Endodermal cell (in vitro differentiated cells): ENCODE data around the gene TMEM185B. TPM values are rescaled to one million over a fixed set of nuclear protein-coding genes. Genes with fewer than 3 reads are reported as not detected.
A peak's percentile ranks its signal among the peaks of the same experiment; 100 is the strongest.

Experiments used
- DNase-seq: peaks from one replicate; pipeline ENCODE4 v3.0.0-alpha.2; 2017
- H3K27ac ChIP-seq: 2 replicates; pipeline ENCODE4 v1.5.1; 2013; ENCODE audit warnings: mild to moderate bottlenecking, low read depth, low read length, moderate library complexity
- H3K27me3 ChIP-seq: 2 replicates; pipeline ENCODE4 v1.6.1; 2013; ENCODE audit warnings: mild to moderate bottlenecking, low read length, moderate library complexity; ENCODE audit not compliant: insufficient read depth, control insufficient read depth, poor library complexity, severe bottlenecking
- H3K36me3 ChIP-seq: 2 replicates; pipeline ENCODE4 v1.7.0; 2013; ENCODE audit warnings: mild to moderate bottlenecking, low read length, moderate library complexity; ENCODE audit not compliant: control insufficient read depth, insufficient read depth
- H3K4me1 ChIP-seq: one replicate; pipeline ENCODE4 v1.7.0; 2013; ENCODE audit warnings: low read length; ENCODE audit not compliant: control insufficient read depth, insufficient read depth
- H3K4me3 ChIP-seq: 2 replicates; pipeline ENCODE4 v1.5.1; 2013; ENCODE audit warnings: mild to moderate bottlenecking, low read length, moderate library complexity
- H3K9ac ChIP-seq: 2 replicates; pipeline ENCODE4 v1.6.1; 2013; ENCODE audit warnings: mild to moderate bottlenecking, low read length, moderate library complexity; ENCODE audit not compliant: poor library complexity, severe bottlenecking; ENCODE audit errors: extremely low read depth
- H3K9me3 ChIP-seq: 2 replicates; pipeline ENCODE4 v1.6.1; 2013; ENCODE audit warnings: mild to moderate bottlenecking, low read length, moderate library complexity; ENCODE audit not compliant: control insufficient read depth
- H3K27ac Mint-ChIP-seq: 2 replicates; pipeline ENCODE4 v1.8.0; 2020; ENCODE audit warnings: mixed read lengths
- H3K27me3 Mint-ChIP-seq: 2 replicates; pipeline ENCODE4 v1.8.0; 2021; ENCODE audit warnings: mild to moderate bottlenecking, mixed read lengths; ENCODE audit not compliant: insufficient read depth
- H3K36me3 Mint-ChIP-seq: 2 replicates; pipeline ENCODE4 v1.8.0; 2020; ENCODE audit warnings: low read depth, mixed read lengths
- H3K4me1 Mint-ChIP-seq: 2 replicates; pipeline ENCODE4 v1.8.0; 2020; ENCODE audit warnings: mixed read lengths
- H3K4me3 Mint-ChIP-seq: 2 replicates; pipeline ENCODE4 v1.8.0; 2020; ENCODE audit warnings: mild to moderate bottlenecking, moderate library complexity, mixed read lengths
- H3K9me3 Mint-ChIP-seq: 2 replicates; pipeline ENCODE4 v1.8.0; 2020; ENCODE audit warnings: mild to moderate bottlenecking, mixed read lengths
- CTCF ChIP-seq: fragments of 200-600 bp; sonication (generic); conservative IDR thresholded peaks from 2 replicates; pipeline ENCODE4 v1.5.0; 2021; ENCODE audit warnings: antibody characterized with exemption, mild to moderate bottlenecking
- WGBS, 2 experiments: methylation state at CpG; one replicate each; pipeline versions ENCODE4 v1.1.5 to v1.1.7; 2013; ENCODE audit warnings: missing lambda C conversion rate in 2 of 2, mixed read lengths in 1 of 2; ENCODE audit not compliant: insufficient coverage in 1 of 2, insufficient read length in 1 of 2; 5-methylcytosine and 5-hydroxymethylcytosine counted together
- total RNA-seq, 2 donors: library from RNA; stranded (reverse); fragmentation: NEBNext Ultra II Directional in 1 of 2; extraction: Animal tissue kit (Norgen Biotek cat#: 25700) in 1 of 2; gene quantifications; 2 replicates in 1 of 2; 3 replicates in 1 of 2; pipeline ENCODE4 v1.2.1, GENCODE V29; 2021

The TMEM185B gene
- total RNA-seq, 2 donors from 2014 or later = 19.5 to 22.9 TPM

- no peak for DNase-seq
- H3K4me1 ChIP-seq = no peaks in the 10 kb centered on the region
- TF ChIP-seq CTCF = no peak
- no peak overlapping the region for H3K4me3 Mint-ChIP-seq
- H3K27ac ChIP-seq = no peak overlapping the region
- no peaks in the 10 kb centered on the region for H3K36me3 Mint-ChIP-seq
- no peak overlapping the region for H3K4me3 ChIP-seq
- H3K27me3 ChIP-seq = no peaks in the 10 kb centered on the region
- H3K9me3 Mint-ChIP-seq = peaks cover 12% of the 10 kb centered on the region
- no peaks in the 10 kb centered on the region for H3K27me3 Mint-ChIP-seq
- no peak overlapping the region for H3K9ac ChIP-seq
- H3K4me1 Mint-ChIP-seq = no peaks in the 10 kb centered on the region
- H3K9me3 ChIP-seq = peaks cover 7% of the 10 kb centered on the region
- H3K27ac Mint-ChIP-seq = no peak overlapping the region
- no CpG with 5 or more reads among the region's 1 CpG for WGBS, 2 experiments
- H3K36me3 ChIP-seq = no peaks in the 10 kb centered on the region
Observed at GRCh38 chr2:120192280-120192679, 30.9 kb downstream of the TMEM185B start.

- Mint-ChIP-seq H3K27me3 (no peaks in the 10 kb centered on the region), H3K36me3 (peaks cover 3% of the 10 kb centered on the region), H3K4me3 (no peak overlapping the region), H3K27ac (no peak overlapping the region), H3K4me1 (no peaks in the 10 kb centered on the region), H3K9me3 (peaks cover 6% of the 10 kb centered on the region)
- WGBS, 2 experiments = 79% methylated on average over 1 of the region's 1 CpG; no CpG with 5 or more reads in 1 of the 2 experiments
- Histone ChIP-seq H3K9me3 (peaks cover 7% of the 10 kb centered on the region), H3K27ac (no peak overlapping the region), H3K4me1 (no peaks in the 10 kb centered on the region), H3K9ac (no peak overlapping the region), H3K4me3 (no peak overlapping the region), H3K27me3 (no peaks in the 10 kb centered on the region), H3K36me3 (no peaks in the 10 kb centered on the region)
- TF ChIP-seq CTCF = no peak
- DNase-seq = no peak
Observed at GRCh38 chr2:120189189-120189588, 34.0 kb downstream of the TMEM185B start.

- Histone ChIP-seq H3K9me3 (no peaks in the 10 kb centered on the region), H3K4me1 (peaks cover 5% of the 10 kb centered on the region), H3K9ac (no peak overlapping the region), H3K27me3 (no peaks in the 10 kb centered on the region), H3K36me3 (peaks cover 15% of the 10 kb centered on the region), H3K27ac (no peak overlapping the region), H3K4me3 (no peak overlapping the region)
- no peak overlapping the region for H3K27ac Mint-ChIP-seq
- DNase-seq = no peak
- H3K27me3 Mint-ChIP-seq = no peaks in the 10 kb centered on the region
- H3K36me3 Mint-ChIP-seq = peaks cover 13% of the 10 kb centered on the region
- WGBS, 2 experiments = 90 to 92% methylated on average over 3 to 5 of the region's 5 CpGs
- no peaks in the 10 kb centered on the region for H3K9me3 Mint-ChIP-seq
- peaks cover 10% of the 10 kb centered on the region for H3K4me1 Mint-ChIP-seq
- peak; percentile 52 for TF ChIP-seq CTCF
- H3K4me3 Mint-ChIP-seq = no peak overlapping the region
Observed at GRCh38 chr2:120182019-120182560, 41.1 kb downstream of the TMEM185B start.
